GM21360 (cell line): ENCODE results near the gene NFIC.
"Not testable (repeated sequence)": the region's sequence is repeated elsewhere in the genome, so short reads cannot be mapped to it uniquely, and the experiment has no call there.

Experiments used
- ATAC-seq: cut with Tn5 transposase; IDR thresholded peaks from one replicate; pipeline ENCODE4 v1.9.1; 2021; ENCODE audit warnings: mild to moderate bottlenecking, moderate library complexity; ENCODE audit not compliant: unreplicated experiment

NFIC gene

DNA sequence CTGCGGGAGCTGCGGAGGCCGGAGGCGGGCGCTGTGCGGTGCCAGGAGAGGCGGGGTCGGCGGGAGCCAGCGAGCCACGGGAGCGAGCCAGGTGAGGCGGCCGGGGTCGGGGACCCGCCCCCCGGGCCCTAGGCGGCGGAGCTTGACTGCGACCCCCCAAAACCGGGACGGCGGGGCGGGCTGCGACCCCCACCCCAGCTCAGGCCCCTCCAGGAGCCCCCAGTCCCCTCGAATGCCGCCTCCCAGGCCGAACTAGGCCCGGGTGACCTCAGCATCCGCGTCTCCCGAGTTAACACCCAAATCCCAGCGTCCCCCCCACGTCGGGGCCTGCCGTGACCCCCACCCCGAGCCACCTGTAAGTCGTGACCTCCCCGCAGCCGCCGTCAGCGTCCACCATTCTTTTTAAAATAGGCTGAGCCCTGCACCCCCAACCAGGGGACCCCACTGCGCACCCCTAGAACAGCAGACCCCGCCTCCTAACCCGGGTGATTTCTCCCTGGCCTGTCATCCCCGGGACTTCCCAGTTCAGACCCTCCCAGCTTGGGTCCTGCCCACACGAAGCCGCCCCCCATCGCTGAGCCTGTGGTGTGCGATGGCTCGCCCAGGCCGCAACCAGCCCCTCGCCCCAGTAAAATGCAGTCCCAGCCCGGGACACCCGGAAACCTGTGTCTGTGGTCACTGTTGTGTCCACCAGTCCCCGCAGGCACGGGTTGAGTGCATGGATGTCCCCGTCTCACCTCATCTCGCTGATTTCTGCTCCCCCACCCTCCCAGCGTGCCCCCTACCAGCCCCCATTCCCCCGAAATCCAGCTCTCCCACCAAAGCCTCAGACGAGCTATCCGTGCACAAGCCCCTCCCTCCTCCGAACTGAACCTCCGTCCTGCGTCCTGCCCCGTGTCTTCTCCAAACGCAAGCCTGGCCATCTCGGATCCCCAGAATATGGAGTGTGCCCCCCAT is 140.3 kb downstream of the NFIC start:
- ATAC-seq = peak; percentile 11

DNA sequence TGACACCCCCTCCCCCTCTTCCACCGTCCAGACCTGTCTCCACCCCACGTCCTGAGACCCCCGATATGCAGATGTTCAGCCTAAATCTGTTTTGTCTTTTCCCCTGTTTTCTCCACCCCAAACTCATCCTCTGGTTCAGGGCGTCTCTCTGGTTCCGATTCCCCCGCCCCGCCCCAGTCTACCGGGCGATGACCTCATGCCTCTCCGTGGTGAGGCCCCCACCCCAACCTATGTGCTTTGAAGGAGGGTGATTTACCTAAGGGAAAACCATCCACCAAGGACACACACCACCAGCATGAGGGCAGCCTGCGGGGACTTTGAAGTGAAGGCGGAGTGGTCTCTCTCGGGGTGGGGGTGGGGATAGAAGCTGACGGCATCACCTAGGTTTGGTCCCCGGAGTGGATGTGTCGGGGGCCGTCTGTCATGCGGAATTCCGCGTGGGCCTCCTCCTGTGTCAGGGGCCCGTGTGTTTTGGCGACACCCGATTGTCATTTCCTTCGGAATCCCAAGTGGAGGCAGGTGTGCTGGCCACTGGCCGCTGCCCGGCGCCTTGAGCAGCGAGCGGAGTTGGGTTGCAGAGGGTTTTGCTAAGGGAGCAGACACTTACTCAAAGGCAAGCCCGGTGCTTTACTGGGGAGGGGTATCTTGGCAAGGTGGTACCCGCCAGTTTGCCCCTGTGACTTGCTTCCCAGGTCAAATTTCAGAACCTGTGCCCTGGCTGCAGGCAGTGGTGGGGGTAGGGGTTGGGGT is 141.2 kb downstream of the NFIC start:
- no peak for ATAC-seq

DNA sequence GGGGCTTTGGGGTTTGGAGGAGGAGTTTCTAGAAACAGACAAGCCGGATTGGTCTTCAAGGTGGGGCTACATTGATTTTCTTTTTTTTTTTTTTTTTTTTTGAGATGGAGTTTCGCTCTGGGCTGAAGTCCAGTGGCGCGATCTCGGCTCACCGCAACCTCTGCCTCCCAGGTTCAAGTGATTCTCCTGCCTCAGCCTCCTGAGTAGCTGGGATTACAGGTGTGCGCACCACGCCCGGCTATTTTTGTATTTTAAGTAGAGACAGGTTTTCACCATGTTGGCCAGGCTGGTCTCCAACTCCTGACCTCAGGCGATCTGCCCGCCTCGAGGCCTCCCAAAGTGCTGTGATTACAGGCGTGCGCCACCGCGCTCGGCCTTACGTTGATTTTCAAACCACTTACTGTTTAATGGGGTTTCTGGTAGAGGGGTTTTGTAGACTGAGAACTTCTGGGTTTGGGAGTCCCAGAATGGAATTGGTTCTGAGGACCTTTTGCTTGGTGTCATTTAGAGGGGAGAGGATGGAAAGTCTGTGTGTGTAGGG is 141.8 kb downstream of the NFIC start:
- not testable (repeated sequence) for ATAC-seq

DNA sequence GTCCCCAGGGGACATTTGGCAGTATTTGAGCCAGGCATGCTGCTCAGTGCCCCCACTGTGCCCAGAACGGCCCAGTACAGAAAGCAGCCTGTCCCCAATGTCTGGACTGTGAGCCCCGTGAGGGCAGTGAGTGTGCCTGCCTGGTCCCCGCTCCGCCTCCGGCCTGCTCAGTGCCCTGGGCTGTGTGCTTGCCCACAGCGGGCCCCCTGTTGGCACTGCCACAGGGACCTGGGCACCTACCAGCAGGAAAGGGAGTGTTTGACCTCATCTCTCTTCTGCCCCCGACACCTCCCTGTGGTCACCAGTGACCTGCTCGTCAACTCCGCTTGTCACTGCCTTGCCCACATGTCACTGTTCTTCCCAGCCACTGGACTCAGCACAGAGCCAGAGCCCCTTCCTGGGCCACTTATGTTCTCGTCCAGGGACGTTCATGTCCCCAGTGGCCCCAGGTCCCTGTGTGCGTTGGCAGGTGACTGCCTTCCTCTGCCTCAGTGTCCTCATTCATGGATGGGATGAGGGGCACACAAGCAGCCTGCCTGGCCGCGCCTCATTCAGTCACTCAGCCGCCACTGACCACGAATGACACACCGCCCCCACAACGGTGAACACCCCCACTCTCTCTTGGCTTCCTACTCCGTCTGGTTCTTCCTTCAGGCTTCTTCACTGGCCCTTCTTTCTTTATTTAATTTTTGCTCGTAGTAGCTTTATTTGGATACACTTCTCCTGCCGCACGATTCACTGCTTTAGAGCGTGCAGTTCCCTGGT is 142.6 kb downstream of the NFIC start:
- no peak for ATAC-seq

DNA sequence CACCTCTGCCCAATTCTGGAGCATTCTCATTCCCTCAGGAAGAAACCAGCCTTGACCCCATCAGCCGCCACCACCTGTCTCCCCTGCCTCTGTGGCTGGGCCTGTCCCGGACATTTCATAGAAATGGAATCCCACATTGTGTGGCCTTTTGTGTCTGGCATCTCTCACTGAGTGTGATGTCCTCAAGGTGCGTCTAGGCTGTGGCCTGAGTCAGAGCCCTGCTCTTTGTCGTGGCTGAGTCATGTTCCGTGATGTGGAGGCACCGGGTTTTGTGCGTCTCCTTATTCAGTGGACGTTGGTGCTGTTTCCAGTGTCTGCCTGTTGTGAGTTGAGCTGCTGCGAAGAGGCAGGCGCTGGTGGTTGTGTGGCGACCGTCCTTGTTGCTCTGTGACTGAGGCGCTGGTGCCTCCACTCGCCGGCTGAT is 143.2 kb downstream of the NFIC start:
- no peak for ATAC-seq

DNA sequence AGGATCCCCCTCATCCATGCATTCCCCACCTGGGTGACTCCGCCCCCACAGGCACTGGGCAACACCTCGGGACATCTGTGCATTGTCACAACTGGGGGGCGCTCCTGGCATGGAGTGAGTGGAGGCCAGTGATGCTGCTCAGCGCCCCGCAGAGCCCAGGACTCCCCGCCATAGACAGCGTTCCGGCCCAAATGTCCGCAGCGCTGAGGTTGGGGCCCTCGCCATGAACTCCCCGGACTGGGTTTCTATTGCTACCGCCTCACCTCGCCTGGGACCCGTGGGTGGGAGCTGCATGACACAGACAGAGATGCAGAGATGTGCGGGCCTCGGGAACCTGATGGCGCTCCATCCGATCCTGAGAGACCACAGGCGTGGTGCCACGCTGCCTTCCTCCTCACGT is 144.3 kb downstream of the NFIC start:
- no peak for ATAC-seq

DNA sequence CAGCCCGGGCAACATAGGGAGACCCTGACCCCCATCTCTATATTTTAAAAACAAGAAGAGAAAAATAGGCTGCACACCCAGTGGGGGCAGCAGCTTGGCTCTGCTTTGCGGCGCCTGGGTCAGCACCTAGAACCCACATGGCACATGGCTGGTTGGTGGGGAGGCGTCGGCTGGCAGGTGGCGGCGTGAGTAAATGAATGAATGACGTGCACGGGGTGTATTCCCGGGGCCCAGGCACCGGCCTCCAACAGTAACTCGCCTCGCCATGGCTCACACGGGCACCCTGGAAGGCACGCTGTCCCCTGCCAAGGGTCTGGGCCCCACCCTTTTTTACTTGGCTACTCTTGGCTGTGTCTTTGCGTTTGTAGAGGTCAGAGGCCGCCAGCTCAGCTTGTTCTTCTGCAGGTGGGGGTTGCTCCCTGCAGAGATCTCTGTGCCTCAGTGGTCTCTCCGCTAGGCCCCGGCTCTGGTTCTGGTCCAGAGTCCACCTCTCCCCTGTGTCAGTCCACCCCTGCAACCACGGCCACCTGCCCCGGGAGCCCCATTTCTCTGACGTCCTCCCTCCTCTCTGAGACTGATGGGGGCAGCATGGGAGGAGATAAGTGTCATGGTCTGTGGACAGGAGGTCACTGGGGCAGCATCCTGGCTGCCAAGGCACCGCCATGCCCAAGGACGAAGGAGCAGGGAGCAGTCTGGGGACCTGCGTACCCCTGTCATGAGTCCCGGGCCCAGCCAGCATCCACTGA is 145.3 kb downstream of the NFIC start:
- no peak for ATAC-seq

DNA sequence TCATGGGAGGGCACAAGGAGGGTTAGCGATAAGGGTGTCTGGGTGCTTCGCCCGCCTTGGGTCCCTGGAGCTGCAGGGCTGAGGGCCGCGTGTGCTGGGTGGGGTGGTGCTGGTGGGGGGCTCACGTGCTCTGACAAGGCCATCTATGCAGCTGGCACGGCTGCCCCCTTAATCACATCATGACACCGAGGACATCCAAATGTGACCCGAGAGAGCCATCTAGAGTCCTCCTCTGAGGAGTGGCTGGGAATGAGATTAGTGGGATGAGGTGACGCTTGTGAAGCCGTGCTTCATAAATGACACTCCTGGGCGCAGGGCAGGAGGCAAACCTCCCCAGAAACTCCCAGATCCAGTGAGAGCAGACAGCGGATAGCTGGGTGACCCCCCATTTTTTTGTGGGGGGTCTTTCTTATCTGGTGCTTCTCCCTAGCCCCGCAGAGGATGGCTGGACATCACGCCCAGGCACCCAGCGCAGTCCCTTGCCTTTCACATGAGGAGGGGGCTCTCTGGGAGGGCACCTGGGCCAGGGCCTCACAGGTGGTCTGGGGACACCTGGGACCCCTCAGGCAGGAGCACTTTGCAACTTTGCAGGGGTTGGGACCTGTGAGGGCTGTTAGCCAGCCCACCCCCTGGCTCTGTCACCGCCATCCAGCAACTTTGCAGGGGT is 146.3 kb downstream of the NFIC start:
- no peak for ATAC-seq

DNA sequence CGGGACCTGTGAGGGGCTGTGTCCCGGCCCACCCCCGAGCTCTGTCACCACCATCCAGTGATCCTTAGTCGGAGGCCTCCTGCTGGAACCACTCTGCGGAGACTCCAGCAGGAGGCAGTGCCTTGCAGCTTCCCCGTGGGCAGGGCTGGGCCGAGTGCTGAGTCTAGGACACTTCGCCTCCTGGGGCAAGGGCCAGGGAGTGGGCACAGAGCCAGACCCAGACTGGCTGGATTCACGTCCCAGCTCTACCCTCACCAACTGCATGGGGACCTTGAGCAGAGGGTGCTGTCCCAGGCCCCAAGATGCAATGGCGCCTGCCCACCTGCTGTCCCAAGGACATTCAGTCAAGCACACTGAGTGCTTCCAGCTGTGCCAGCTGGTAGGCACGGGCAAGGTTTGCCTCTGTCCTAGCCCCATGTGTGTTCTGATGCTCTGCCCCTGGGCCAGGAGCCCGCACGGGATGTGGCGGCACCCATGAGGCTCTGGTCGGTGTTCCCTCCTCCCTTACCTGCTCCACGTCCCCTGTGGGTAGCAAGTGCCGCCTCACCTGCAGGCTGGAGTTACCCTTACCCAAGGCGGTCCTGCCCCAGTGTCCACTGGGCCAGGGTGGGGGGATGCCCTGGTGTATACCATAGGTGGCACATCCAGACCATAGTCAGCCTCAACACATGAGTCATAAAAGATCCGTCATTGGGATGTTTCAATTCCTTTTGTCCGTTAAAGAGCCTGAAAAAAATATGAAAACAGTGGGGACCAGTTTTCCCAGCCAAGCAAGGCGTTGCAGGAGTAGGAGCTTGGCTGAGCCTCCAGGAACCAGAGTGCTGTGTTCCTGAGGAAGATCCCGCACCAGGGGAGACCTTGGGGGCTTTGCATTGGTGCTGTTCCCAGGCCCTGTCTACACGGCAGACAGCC is 147.1 kb downstream of the NFIC start:
- ATAC-seq = no peak

DNA sequence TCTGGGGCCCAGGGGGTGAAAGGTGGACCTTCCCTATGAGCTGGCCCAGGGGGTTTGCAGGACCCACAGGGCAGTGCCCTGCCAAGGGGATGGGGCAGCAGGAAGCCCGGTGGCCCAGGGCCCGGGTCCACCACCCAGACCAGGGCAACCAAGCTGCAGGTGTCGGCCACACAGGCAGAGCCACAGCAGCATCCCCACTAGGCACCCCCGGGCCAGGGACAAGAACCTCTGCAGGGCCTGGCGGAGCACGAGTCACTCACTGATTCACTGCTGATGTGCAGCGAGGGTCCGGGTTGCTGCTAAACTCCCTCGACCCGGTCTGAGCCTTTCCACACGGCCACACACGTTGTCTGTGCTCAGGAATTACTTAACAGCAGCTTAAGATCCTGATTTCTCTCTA is 148.5 kb downstream of the NFIC start:
- no peak for ATAC-seq

DNA sequence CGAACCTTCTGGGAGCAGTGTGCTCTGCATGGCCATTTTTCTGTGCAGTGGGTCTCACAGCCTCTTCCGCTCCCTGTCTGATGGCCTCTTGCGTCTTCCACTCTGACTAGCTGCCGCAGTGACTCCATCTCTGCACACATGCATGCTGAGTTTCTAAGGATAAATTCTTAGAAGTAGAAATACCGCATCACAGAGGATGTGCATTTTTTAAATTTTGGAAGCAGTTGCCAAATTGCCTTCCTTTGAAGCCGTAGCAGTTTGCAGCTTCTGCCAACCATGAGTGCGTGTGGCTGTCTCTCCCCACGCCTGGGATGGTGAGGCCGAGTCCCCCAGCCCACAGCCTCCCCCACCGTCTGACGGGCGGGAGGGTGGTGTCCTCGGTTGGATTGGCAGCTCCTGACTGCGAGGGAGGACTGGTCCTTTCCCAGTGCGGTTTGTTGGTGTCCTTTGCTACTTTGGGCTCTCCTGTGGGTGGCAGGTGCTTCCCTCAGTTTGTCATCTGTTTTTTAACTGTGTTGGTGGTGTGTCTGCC is 149.6 kb downstream of the NFIC start:
- no peak for ATAC-seq

DNA sequence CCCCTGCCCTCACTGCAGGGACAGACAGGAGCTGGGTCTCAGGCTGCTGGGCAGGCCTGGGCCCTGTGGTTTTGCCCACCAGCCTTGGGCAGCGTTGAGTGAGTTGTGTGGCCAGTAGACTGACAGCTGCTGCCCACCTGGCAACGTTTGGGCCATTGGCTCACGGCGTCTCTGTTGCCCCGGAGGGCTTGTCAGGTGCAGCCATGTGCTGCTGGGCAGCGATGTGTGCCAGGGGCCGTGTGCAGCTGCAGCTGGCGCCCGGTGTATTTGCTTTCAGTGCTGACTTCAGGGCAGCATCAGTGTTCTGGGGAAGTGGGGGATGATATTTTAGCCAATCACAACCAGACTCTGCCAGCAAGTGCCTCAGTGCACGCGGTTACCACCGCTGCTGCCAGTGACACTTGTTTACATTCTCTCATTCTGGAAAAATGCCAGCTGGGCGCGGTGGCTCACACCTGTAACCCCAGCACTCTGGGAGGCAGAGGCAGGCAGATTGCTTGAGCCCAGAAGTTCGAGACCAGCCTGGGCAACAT is 150.4 kb downstream of the NFIC start:
- no peak for ATAC-seq

DNA sequence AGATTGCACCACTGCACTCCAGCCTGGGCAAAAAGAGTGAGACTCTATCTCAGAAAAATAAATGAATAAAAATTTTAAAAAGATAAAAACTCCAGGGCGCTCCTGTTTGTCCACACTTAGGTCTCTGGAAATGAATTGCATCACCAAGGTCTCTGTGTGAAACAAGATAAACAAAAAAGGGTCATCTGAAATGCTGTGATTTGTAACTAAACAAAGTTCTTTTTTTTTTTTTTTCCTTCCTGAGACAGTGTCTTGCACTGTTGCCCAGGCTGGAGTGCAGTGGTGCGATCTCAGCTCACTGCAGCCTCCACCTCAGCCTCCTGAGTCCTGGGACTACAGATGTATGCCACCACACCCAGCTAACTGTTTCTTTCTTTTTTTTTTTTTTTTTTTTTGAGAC is 151.3 kb downstream of the NFIC start:
- no peak for ATAC-seq

DNA sequence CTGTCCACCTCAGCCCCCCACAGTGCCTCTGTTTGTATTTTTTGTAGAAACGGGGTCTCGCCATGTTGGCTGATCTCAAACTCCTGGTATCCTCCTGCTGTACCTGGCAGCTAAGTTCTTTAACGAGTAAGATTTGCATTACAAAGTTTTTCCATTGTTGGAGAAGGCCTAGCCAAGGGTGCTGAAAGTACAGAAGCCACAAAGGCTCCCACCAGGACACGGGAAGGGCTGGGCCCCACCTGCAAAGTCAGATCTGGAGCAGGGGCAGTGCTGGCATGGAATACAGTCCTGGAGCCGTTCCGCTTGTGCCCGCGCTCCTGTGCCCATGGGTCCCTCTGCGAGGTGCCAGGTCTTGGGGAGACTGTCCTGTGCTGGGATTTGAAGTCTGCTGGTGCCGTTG is 151.9 kb downstream of the NFIC start:
- no peak for ATAC-seq

DNA sequence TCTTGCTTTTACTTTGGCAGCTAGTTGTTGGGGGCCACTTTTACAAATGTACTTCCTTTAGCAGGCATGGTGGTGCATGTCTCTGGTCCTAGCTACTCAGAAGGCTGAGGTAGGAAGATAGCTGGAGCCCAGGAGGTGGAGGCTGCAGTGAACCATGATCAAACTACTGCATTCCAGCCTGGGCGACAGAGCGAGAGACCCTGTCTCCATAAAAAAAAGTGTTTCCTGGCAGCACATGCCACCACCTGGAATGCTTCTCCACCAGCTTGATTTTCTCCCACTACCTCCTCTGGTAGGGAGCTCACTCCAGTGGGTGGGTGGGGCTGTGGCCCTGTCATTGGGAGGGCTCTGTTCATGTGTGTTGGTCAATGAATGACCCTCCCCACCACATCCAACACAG is 152.3 kb downstream of the NFIC start:
- ATAC-seq = no peak
